Measurements from ENCODE around the gene SAP30L.

Gene SAP30L

GRCh38 chr5:154445422-154446194 lies at the start of gene SAP30L:
Gene SAP30L (plus strand): TSS chr5:154445997. CDS start chr5:154446605, 608 bp downstream.
- peak; percentile 95 for DNase-seq

- DNase-seq = no peak
Observed at GRCh38 chr5:154396128-154396527, 49.7 kb upstream of the SAP30L start.

GRCh38 chr5:154397652-154398406 lies 48.0 kb upstream of the SAP30L start:
- DNase-seq = no peak

GRCh38 chr5:154400678-154401077 lies 45.1 kb upstream of the SAP30L start:
- DNase-seq = no peak

GRCh38 chr5:154401355-154401754 lies 44.4 kb upstream of the SAP30L start:
- DNase-seq = no peak

- DNase-seq = no peak
Observed at GRCh38 chr5:154401931-154402330, 43.9 kb upstream of the SAP30L start.

GRCh38 chr5:154402611-154403010 lies 43.2 kb upstream of the SAP30L start:
- DNase-seq = no peak

- DNase-seq = no peak
Observed at GRCh38 chr5:154403234-154403633, 42.6 kb upstream of the SAP30L start.

GRCh38 chr5:154403776-154404387 lies 41.9 kb upstream of the SAP30L start:
- no peak for DNase-seq

- DNase-seq = peak; percentile 77
Observed at GRCh38 chr5:154405078-154405792, 40.6 kb upstream of the SAP30L start.

- no peak for DNase-seq
Observed at GRCh38 chr5:154406231-154406630, 39.6 kb upstream of the SAP30L start.

- DNase-seq = no peak
Observed at GRCh38 chr5:154406826-154407225, 39.0 kb upstream of the SAP30L start.

- DNase-seq = no peak
Observed at GRCh38 chr5:154408811-154409210, 37.0 kb upstream of the SAP30L start.

- no peak for DNase-seq
Observed at GRCh38 chr5:154409230-154409840, 36.5 kb upstream of the SAP30L start.

- DNase-seq = no peak
Observed at GRCh38 chr5:154410008-154410407, 35.8 kb upstream of the SAP30L start.

- DNase-seq = no peak
Observed at GRCh38 chr5:154410786-154411185, 35.0 kb upstream of the SAP30L start.

- no peak for DNase-seq
Observed at GRCh38 chr5:154411338-154411737, 34.5 kb upstream of the SAP30L start.

GRCh38 chr5:154412316-154412715 lies 33.5 kb upstream of the SAP30L start:
- DNase-seq = no peak

- DNase-seq = no peak
Observed at GRCh38 chr5:154412925-154413324, 32.9 kb upstream of the SAP30L start.

GRCh38 chr5:154415114-154415513 lies 30.7 kb upstream of the SAP30L start:
- DNase-seq = no peak

GRCh38 chr5:154418344-154418820 lies 27.4 kb upstream of the SAP30L start:
- no peak for DNase-seq

- no peak for DNase-seq
Observed at GRCh38 chr5:154419236-154419635, 26.6 kb upstream of the SAP30L start.

- no peak for DNase-seq
Observed at GRCh38 chr5:154421868-154422267, 23.9 kb upstream of the SAP30L start.

Data from stimulated activated CD4-positive, alpha-beta T cell treated with anti-CD3 and anti-CD28 coated beads, Interleukin-4, amount 100 ng/mL, for 1 hour (primary cell).